H9 (cell line): ENCODE measurements around the gene PTPRQ. TPM values are rescaled to one million over a fixed set of nuclear protein-coding genes. Genes with fewer than 3 reads are reported as not detected.

ENCODE experiments used
- DNase-seq: peaks from one replicate; pipeline ENCODE4 v3.0.0-alpha.2; 2017
- H2AFZ ChIP-seq: one replicate; pipeline ENCODE4 v1.6.1; 2013; ENCODE audit warnings: mild to moderate bottlenecking, low read length, control low read depth, moderate library complexity
- H2AK5ac ChIP-seq: 2 replicates; pipeline ENCODE4 v1.6.1; 2013; ENCODE audit warnings: low read length, control low read depth, mixed read lengths; ENCODE audit not compliant: insufficient read length
- H2BK120ac ChIP-seq: one replicate; pipeline ENCODE4 v1.6.1; 2013; ENCODE audit warnings: low read depth, mild to moderate bottlenecking, low read length, control low read depth, inconsistent platforms; ENCODE audit not compliant: poor library complexity, severe bottlenecking
- H2BK12ac ChIP-seq: 2 replicates; pipeline ENCODE4 v1.6.1; 2013; ENCODE audit warnings: low read length, control low read depth, mixed read lengths, low read depth; ENCODE audit not compliant: insufficient read length
- H2BK15ac ChIP-seq: 2 replicates; pipeline ENCODE4 v1.6.1; 2013; ENCODE audit warnings: low read depth, low read length, control low read depth
- H2BK20ac ChIP-seq: one replicate; pipeline ENCODE4 v1.6.1; 2013; ENCODE audit warnings: low read depth, mild to moderate bottlenecking, low read length, control low read depth, inconsistent platforms; ENCODE audit not compliant: poor library complexity, severe bottlenecking
- H2BK5ac ChIP-seq: 2 replicates; pipeline ENCODE4 v1.6.1; 2013; ENCODE audit warnings: low read length, control low read depth, mixed read lengths; ENCODE audit not compliant: insufficient read length
- H3K14ac ChIP-seq: 2 replicates; pipeline ENCODE4 v1.6.1; 2013; ENCODE audit warnings: low read length, control low read depth; ENCODE audit not compliant: insufficient read depth
- H3K18ac ChIP-seq: 2 replicates; pipeline ENCODE4 v1.6.1; 2013; ENCODE audit warnings: low read depth, mild to moderate bottlenecking, mixed read lengths, low read length, control low read depth; ENCODE audit not compliant: insufficient read length
- H3K23ac ChIP-seq: 2 replicates; pipeline ENCODE4 v1.6.1; 2013; ENCODE audit warnings: low read length, control low read depth, mixed read lengths, low read depth; ENCODE audit not compliant: insufficient read length
- H3K23me2 ChIP-seq: 2 replicates; pipeline ENCODE4 v1.6.1; 2013; ENCODE audit warnings: low read depth, mild to moderate bottlenecking, mixed read lengths, low read length, control low read depth; ENCODE audit not compliant: insufficient read length, poor library complexity, severe bottlenecking
- H3K27ac ChIP-seq: 2 replicates; pipeline ENCODE4 v1.5.1; 2013; ENCODE audit warnings: low read length, control low read depth, mixed read lengths, low read depth; ENCODE audit not compliant: insufficient read length
- H3K27me3 ChIP-seq: 2 replicates; pipeline ENCODE4 v1.6.1; 2013; ENCODE audit warnings: low read length, control low read depth, inconsistent platforms; ENCODE audit not compliant: insufficient read depth
- H3K4ac ChIP-seq: 2 replicates; pipeline ENCODE4 v1.6.1; 2013; ENCODE audit warnings: low read depth, mild to moderate bottlenecking, control low read depth, inconsistent platforms, low read length, moderate library complexity
- H3K4me1 ChIP-seq: 2 replicates; pipeline ENCODE4 v1.6.1; 2013; ENCODE audit warnings: low read length, control low read depth, inconsistent platforms; ENCODE audit not compliant: insufficient read depth
- H3K4me2 ChIP-seq: 2 replicates; pipeline ENCODE4 v1.6.1; 2013; ENCODE audit warnings: low read length, control low read depth, mixed read lengths; ENCODE audit not compliant: insufficient read length, insufficient read depth
- H3K56ac ChIP-seq: 2 replicates; pipeline ENCODE4 v1.6.1; 2013; ENCODE audit warnings: low read depth, mild to moderate bottlenecking, mixed read lengths, low read length, control low read depth; ENCODE audit not compliant: insufficient read length
- H3K79me1 ChIP-seq: 2 replicates; pipeline ENCODE4 v1.6.1; 2013; ENCODE audit warnings: low read depth, mild to moderate bottlenecking, moderate library complexity, low read length, control low read depth, inconsistent platforms; ENCODE audit not compliant: insufficient read depth, poor library complexity, severe bottlenecking
- H3K79me2 ChIP-seq: 2 replicates; pipeline ENCODE4 v1.6.1; 2013; ENCODE audit warnings: low read length, control low read depth, inconsistent platforms; ENCODE audit not compliant: insufficient read depth
- H3K9ac ChIP-seq: 2 replicates; pipeline ENCODE4 v1.6.1; 2013; ENCODE audit warnings: low read length, control low read depth, mixed read lengths; ENCODE audit not compliant: insufficient read length; ENCODE audit errors: extremely low read depth
- H3K9me3 ChIP-seq: one replicate; pipeline ENCODE4 v1.6.1; 2013; ENCODE audit warnings: low read depth, low read length, inconsistent platforms; ENCODE audit not compliant: control insufficient read depth
- H3T11ph ChIP-seq: one replicate; pipeline ENCODE4 v1.6.1; 2013; ENCODE audit warnings: mild to moderate bottlenecking, low read length, control low read depth, inconsistent platforms
- H4K20me1 ChIP-seq: one replicate; pipeline ENCODE4 v1.6.1; 2013; ENCODE audit not compliant: control insufficient read depth, insufficient read length, insufficient read depth
- H4K5ac ChIP-seq: 2 replicates; pipeline ENCODE4 v1.6.1; 2013; ENCODE audit warnings: low read depth, mild to moderate bottlenecking, mixed read lengths, low read length, control low read depth; ENCODE audit not compliant: insufficient read length
- H4K8ac ChIP-seq: replicated peaks from 2 replicates; pipeline ENCODE4 v1.6.1; 2013; ENCODE audit warnings: low read length, control low read depth, mixed read lengths, low read depth; ENCODE audit not compliant: insufficient read length
- H4K91ac ChIP-seq: 2 replicates; pipeline ENCODE4 v1.6.1; 2013; ENCODE audit warnings: low read depth, mild to moderate bottlenecking, moderate library complexity, mixed read lengths, low read length, control low read depth; ENCODE audit not compliant: insufficient read length
- H3K27ac Mint-ChIP-seq, 3 experiments: 2 replicates in 2 of 3; 3 replicates in 1 of 3; pipeline ENCODE4 v1.8.0; 2020 to 2021; ENCODE audit warnings: mixed read lengths in 3 of 3, mild to moderate bottlenecking in 1 of 3, moderate library complexity in 1 of 3
- H3K27me3 Mint-ChIP-seq: 2 replicates; pipeline ENCODE4 v1.8.0; 2021; ENCODE audit warnings: low read depth, mild to moderate bottlenecking, moderate library complexity, mixed read lengths
- H3K36me3 Mint-ChIP-seq, 3 experiments: 2 replicates in 2 of 3; 3 replicates in 1 of 3; pipeline ENCODE4 v1.8.0; 2020 to 2021; ENCODE audit warnings: low read depth in 3 of 3, mixed read lengths in 3 of 3; ENCODE audit not compliant: insufficient read depth in 1 of 3
- H3K4me1 Mint-ChIP-seq, 2 experiments: 2 replicates each; pipeline ENCODE4 v1.8.0; 2020; ENCODE audit warnings: mixed read lengths in 2 of 2
- H3K4me3 Mint-ChIP-seq, 2 experiments: 2 replicates in 1 of 2; 3 replicates in 1 of 2; pipeline ENCODE4 v1.8.0; 2020 to 2021; ENCODE audit warnings: mild to moderate bottlenecking in 2 of 2, mixed read lengths in 2 of 2, moderate library complexity in 1 of 2
- H3K9me3 Mint-ChIP-seq, 2 experiments: 2 replicates in 1 of 2; 3 replicates in 1 of 2; pipeline ENCODE4 v1.8.0; 2020; ENCODE audit warnings: mild to moderate bottlenecking in 2 of 2, mixed read lengths in 2 of 2, moderate library complexity in 1 of 2
- total RNA-seq: library from RNA; stranded (reverse); gene quantifications from 2 replicates; pipeline ENCODE4 v1.2.1, GENCODE V29; 2021
- TF ChIP-seq, protein P1 (sequence below): fragments of 200-600 bp; sonication (generic); conservative IDR thresholded peaks from 3 replicates; pipeline ENCODE4 v1.8.0; 2021; ENCODE audit warnings: antibody characterized with exemption, mild to moderate bottlenecking

Gene PTPRQ
- total RNA-seq, 1 experiment from 2014 or later = not detected

DNA sequence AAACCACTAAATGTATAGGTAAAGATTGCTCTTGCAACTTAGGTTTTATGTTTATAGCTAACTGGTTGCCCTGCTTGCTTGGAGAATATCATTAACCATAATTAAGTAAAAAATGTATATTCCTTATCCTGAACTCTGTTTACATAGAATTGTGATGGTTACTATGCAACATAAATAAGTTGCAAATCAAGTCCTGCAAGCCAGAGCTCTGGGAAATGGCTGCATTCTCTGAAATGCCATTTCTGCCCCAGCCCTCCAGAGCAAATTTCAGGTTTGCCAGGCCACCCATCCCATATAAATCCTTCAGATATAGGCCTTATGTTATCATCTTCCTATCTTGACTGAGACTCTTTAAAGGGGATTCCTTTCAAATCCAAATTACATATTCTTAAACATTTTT lies 145.0 kb downstream of the PTPRQ start:
- TF ChIP-seq, protein P1, sequence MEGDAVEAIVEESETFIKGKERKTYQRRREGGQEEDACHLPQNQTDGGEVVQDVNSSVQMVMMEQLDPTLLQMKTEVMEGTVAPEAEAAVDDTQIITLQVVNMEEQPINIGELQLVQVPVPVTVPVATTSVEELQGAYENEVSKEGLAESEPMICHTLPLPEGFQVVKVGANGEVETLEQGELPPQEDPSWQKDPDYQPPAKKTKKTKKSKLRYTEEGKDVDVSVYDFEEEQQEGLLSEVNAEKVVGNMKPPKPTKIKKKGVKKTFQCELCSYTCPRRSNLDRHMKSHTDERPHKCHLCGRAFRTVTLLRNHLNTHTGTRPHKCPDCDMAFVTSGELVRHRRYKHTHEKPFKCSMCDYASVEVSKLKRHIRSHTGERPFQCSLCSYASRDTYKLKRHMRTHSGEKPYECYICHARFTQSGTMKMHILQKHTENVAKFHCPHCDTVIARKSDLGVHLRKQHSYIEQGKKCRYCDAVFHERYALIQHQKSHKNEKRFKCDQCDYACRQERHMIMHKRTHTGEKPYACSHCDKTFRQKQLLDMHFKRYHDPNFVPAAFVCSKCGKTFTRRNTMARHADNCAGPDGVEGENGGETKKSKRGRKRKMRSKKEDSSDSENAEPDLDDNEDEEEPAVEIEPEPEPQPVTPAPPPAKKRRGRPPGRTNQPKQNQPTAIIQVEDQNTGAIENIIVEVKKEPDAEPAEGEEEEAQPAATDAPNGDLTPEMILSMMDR = no peak
- H3K9me3 ChIP-seq = no peaks in the 10 kb centered on the region
- DNase-seq = no peak
- H4K8ac ChIP-seq = no peak overlapping the region
- H3K9ac ChIP-seq = no peak overlapping the region
- no peaks in the 10 kb centered on the region for H3K79me1 ChIP-seq
- no peak overlapping the region for H2AFZ ChIP-seq
- H3K27ac Mint-ChIP-seq = no peak overlapping the region
- H4K5ac ChIP-seq = no peak overlapping the region
- H3T11ph ChIP-seq = no peak overlapping the region
- H3K14ac ChIP-seq = no peak overlapping the region
- no peaks in the 10 kb centered on the region for H3K23me2 ChIP-seq
- H3K4ac ChIP-seq = no peak overlapping the region
- H4K20me1 ChIP-seq = no peaks in the 10 kb centered on the region
- H3K27me3 ChIP-seq = no peaks in the 10 kb centered on the region
- H2AK5ac ChIP-seq = no peak overlapping the region
- no peaks in the 10 kb centered on the region for H3K4me1 ChIP-seq
- H2BK12ac ChIP-seq = no peak overlapping the region
- H2BK20ac ChIP-seq = no peak overlapping the region
- H3K4me3 Mint-ChIP-seq = no peak overlapping the region
- no peak overlapping the region for H3K18ac ChIP-seq
- no peaks in the 10 kb centered on the region for H3K9me3 Mint-ChIP-seq
- no peak overlapping the region for H2BK5ac ChIP-seq
- H3K36me3 Mint-ChIP-seq = no peaks in the 10 kb centered on the region
- no peak overlapping the region for H2BK15ac ChIP-seq
- no peak overlapping the region for H4K91ac ChIP-seq
- no peak overlapping the region for H3K23ac ChIP-seq
- peaks cover 4 to 6% of the 10 kb centered on the region in 2 experiments; a peak in 3 of 4 replicates for H3K4me1 Mint-ChIP-seq
- H3K4me2 ChIP-seq = no peak overlapping the region
- no peak overlapping the region for H3K56ac ChIP-seq
- no peak overlapping the region for H2BK120ac ChIP-seq
- H3K27me3 Mint-ChIP-seq = no peaks in the 10 kb centered on the region
- no peak overlapping the region for H3K27ac ChIP-seq
- H3K79me2 ChIP-seq = no peaks in the 10 kb centered on the region
